ENCODE data around the gene ATXN1. TPM values are rescaled to one million over a fixed set of nuclear protein-coding genes. Genes with fewer than 3 reads are reported as not detected.
"Not testable (repeated sequence)": the region's sequence is repeated elsewhere in the genome, so short reads cannot be mapped to it uniquely, and the experiment has no call there.

ATXN1 gene
- total RNA-seq = 63.7 TPM

DNA sequence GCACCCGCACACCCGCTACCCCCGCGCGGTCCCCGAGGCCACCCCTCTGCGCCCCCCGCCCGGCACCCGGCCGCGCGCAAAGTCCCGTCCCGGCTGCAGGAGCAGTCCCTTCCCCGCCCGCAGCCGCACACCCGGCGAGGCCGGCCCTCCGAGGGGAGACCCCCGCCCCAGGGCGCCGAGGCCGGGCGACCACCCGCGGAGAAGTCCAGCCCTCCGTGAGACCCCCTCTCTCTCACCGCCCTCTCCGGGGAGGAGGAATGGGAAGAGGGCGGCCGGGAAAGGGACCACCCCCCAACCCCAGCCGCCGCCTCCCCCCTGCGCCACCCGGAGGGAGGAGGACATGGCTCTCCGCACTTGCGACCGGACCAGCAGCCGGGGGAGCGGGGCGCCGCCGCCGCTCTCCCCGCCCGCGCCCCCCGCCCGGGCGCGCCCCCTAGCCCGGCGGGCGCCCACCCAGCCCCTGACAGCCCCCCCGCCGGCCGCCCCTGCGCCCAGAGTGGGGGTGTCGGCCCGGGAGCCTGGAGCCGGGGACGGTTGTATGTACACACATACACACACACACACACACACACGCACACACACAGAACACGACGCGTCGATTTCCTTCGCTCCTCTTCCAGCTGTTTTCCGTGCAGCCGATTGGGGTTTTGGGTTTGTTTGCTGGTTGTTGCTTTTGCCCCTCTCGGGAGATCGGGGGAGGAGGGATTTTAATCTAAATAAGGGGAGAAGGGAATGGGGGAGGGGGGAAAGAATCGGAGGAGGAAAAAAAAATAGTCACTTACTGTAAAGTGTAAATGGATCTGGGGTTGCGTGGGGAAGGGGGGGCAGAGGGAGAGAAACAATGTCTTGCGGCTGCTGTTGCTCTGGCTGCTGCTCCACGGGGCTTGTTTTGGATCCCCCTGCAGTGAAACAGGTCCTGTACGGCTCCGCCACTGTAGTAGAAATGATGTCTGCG is at the start of gene ATXN1:
ATXN1 (minus strand) TSS at position 945 of the 955 bp plus-strand sequence.
- DNase-seq (ENCODE audit: low spot score) = peak; percentile 69

DNA sequence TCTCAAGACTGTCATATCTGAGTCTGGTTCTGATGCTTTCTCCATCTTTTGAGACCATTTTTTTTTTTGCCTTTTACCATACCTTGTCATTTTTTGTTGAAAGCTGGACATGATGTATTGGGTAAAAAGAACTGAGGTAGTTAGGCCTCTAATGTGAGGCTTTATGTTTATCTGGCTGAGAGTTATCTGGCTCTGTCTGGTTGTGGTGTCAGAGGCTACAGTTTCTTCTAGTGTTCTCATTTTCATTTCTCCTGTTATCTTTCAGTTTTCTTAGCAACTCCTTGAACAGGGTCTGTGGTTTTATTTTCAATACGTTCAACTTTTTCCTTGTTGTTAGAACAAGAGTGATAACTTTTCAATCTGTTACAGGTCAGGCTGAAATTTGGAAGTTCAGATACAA is 49.2 kb upstream of the ATXN1 start:
- DNase-seq (ENCODE audit: low spot score) = no peak

DNA sequence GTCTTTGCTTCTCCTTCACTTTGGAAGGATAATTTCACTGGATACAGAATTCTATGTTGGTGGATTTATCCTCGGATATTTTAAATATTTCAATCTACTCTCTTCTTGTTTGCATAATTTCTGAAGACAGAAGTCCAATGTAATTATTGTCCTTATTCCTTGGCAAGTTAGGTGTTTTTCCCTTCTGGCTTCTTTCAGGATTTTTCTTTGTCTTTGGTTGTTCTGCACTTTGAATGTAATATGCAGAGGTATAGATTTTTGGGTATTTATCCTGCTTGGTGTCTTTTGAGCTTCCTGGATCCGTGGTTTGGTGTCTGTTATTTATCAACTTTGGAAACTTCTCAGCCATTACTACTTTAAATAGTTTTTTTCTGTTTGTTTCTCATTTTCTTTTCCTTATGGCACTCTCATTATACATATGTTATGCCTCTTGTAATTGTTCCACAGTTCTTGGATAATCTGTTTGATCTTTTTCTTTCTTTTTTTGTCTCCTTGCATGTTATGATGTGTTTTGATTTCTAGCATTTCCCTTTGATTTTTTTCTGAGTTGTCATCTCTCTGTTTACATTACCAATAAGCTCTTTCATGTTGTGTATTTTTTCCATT is 48.6 kb upstream of the ATXN1 start:
- no peak for DNase-seq (ENCODE audit: low spot score)

DNA sequence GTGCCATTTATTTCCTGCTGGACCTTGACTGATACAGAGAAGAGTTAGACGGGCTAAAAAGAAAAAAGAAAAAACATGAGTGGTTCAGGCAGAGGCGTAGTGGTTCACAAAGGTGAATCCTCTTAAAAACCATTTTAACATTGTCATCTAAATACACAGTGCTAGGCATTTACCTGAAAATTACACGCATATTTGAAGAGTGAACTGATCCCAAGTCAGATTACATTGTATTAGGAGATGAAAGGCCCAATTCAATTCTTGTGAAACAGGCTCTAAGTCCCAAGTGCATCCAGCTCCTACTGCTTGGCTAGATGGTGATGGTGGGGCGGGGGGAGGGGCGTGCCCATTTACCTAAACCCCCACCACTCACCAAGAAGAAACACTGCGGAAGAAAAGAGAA is 46.7 kb upstream of the ATXN1 start:
- DNase-seq (ENCODE audit: low spot score) = no peak

DNA sequence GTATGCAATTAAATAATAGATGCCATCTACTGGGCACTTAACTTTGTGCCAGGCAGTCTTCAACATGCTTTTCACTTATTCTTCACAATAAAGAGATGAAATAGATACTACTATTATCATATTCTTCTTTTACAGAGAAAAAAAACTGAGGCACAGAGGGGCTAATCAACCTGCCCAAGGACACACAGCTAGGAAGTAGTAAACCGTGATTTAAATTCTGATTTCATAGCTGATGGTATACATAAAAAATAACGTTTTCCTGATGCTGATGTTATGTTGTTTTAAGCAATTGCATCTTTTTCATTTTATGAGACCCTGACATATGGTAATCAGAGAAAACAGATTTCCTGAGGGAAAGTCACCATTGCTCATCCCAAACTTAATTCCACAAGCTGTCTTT is 45.1 kb upstream of the ATXN1 start:
- no peak for DNase-seq (ENCODE audit: low spot score)

DNA sequence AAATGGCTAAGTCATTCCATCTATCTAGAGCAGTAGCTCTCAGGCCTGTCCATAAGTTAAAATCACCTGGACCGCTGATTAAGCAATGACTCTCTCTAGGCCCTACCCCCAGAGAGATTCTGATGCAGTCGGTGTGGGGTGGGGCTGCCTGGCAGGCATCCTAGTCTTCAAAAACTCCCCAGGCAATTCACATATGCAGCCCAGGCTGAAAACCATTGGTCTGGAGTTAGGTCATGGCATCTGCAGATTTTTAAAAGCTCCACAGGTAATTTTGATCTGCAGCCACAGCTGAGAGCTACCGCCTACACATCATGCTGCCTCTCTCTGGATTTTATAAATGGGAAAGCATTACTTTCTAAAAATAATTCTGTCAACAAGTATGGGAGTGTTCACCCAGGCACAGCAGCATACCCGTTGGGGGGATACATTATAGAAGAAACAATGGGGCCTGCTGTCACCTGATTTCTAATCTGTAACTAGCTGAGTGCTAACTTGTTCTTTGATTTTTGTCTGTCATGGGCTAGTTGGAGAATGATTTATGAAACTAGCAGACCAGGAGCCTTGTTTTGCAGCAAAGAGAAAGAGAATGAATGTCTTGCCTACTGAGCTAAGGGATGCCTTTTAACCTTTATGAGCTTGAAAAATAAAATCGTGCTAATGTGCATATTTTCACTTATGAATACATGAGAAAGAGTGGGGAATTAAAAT is 44.1 kb upstream of the ATXN1 start:
- no peak for DNase-seq (ENCODE audit: low spot score)

DNA sequence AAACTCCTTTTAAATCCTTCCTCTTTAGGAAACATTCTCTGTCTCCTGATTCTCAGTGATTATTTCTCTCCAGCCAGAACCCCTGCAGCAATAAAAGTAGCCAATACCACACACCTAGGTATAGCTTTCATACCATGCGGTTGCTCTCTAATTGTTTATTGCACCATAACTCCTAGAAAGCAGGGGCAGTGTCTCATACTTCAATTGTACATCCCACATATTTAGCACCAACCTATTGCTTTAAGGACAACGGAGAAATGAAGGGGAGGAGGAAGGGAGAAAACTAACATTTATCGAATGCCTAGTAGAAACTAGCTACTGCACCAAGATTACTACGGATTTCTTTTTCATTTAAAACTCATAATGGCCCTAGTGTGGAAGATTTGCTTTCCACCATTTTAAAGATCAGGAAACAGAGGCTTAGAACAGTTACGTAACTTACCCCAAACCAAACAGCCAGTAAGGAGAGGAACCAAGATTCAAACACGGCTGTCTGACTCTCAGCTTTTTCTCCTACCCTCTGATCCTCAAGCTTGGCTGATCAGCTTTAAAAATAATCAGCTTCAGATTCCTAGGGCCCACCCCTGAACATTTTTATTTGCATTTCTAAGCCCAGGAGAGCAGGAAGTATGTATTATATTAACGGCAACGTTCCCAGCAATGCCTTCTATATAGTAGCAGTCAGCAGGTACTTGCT is 43.4 kb upstream of the ATXN1 start:
- DNase-seq (ENCODE audit: low spot score) = no peak

DNA sequence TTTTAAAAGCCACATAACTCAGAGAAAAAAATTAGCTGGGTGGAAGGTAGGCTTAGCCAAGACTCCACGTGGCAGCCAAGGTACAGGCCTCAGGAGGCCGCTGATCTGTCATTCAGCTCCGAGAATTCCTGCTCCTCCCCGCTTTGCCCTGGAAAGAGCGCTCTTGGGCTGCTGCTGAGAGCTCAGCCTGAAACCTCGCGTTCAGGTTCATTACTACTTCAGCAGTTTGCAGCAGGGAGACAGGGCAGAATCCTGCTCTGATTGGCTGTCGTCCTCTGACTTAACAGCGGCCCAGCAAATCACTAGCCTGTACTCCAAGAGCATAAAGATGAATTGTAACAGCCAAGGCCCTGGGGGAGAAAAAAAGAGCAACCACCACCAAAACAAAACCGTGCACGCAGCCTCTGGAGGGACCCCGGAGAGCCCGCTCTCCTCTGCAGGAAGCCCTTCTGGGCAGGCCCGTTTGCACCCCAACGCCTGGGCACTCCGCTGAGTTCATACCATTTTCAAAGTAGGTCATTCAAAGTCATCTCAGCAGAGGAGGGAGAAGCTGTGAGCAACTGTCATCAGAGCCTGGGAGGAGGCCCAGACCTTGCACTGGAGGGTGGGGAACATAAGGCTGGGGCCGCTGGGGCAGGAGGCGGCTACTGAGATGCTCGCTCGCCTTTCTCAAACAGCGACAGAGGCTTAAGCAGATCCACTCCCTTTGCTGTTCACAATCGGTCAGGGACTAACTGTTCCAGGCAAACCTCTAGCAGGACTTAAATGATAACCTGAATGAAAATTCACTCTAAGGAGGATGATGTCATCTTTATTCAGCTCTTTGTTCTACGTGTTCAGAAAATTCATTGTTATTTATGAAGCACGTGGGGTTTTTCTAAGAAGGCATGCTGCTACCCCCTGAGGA is 42.3 kb upstream of the ATXN1 start:
- DNase-seq (ENCODE audit: low spot score) = peak; percentile 50

DNA sequence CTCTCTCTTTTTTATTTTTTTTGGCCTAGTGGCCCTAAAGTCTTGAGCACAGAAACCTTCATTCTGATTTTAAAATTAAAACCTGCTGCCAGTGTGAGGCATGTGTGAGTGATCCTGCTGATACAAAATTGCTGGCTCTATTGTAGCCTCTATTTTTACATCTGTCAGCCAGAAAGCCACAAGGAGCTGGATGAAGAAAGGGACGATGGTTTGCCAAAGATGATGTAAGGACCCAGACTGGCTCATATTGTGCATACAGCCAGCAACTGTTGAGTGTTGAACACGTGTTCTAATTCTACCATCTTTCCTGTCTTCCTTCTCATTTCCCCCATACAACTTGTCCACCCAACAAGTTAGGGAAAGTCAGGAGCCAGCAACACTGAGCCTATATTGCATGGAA is 40.8 kb upstream of the ATXN1 start:
- DNase-seq (ENCODE audit: low spot score) = no peak

DNA sequence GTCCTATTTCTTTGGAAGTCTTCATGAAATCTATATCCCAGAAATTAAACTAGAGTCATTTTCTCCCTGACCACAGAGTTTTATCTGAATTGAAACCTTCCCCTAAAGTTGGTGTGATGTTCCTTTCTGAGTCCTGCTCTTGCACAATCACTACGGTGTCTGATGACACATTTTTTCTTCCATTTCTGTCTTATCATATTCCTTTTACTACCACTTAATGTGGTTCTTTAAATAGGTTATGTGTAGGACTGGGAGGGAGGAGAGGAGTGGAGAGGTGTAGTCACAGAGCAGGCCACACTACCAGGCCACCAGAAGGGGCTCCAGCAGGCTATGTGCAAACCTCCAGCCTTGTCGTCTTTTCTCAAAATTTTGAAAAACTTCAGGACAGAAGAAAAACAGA is 39.7 kb upstream of the ATXN1 start:
- DNase-seq (ENCODE audit: low spot score) = no peak

DNA sequence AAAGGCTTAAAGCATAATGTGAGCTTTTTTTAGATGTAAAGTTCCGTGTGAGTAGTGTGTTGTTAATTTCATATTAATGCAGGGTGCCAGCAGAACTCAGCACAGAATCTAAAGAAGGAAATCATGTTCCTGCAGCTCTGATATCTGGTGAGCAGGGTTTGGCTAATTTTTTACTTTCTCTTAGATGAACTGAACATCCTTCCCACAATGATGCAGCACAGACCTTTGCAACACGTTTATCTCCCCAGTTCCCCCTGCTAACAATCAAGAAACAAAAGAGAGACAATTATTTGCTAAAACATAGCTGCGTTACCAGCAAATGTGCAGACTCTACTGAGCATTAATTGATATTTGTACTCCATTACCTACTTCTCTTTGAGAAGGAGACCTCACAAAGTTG is 39.1 kb upstream of the ATXN1 start:
- no peak for DNase-seq (ENCODE audit: low spot score)

DNA sequence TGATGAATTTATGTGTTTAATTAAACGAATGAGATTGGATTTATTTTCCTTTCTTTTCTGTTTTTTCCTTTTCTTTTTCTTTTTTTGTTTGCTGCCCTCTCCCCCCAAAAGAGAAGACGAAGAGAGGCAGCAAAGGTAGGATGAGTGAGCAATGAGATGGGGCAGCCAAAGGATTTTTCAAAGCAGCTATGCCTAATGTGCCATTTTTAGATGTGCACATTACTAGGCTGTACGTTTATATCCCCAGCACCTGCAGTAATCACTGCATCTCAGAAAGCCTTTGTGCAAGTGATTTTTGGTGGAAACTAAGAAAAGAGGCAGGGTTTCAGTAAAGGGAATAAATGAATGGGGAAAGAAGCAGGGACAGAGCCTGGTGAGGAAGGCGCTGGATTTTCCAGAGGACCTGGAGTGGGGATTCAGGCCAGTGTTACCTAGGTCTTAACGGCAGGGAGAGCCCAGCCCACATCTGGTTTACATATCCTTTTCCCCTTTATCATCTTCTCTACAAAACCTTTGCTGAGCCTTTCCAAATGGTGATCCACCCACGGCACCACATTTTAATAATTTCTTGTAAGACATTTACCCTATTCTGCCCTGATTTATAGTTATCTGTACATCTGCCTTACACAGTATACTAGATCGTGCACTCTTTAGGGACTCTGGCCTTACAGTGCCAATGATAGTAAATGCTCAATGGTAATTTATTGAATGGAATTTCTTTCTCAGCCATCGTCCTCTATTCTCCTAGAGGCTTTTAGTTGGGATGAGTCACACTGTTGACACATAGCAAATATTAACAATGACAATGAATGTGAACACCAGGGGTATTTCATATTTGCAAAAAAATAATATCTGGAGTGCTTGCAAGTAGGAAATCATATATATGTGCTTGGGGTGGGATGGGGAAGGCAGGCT is 38.3 kb upstream of the ATXN1 start:
- no peak for DNase-seq (ENCODE audit: low spot score)

DNA sequence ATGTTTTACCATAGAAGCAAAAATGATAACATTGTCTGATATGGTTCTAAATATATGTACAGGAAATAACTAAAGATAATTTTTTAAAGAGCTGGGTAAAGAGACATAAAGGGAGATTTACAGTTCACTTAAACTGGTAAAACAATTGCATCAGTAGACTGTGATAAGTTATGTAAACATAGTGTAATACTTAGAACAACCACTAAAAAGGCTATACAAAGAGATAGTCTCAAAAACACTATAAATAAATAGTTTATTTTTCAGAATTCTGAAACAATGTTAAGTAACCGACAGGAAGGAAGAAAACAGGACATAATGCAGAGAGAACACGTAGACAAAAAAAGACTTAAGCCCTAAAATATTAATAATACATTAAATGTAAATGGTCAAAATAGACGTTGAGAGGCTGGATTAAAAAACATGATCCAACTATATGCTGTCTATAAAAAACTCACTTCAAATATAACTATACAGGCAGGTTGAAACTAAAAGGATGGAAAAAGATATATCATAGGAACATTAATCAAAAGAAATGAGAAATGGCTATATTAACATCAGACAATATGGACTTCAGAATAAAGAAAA is 32.7 kb upstream of the ATXN1 start:
- no peak for DNase-seq (ENCODE audit: low spot score)

DNA sequence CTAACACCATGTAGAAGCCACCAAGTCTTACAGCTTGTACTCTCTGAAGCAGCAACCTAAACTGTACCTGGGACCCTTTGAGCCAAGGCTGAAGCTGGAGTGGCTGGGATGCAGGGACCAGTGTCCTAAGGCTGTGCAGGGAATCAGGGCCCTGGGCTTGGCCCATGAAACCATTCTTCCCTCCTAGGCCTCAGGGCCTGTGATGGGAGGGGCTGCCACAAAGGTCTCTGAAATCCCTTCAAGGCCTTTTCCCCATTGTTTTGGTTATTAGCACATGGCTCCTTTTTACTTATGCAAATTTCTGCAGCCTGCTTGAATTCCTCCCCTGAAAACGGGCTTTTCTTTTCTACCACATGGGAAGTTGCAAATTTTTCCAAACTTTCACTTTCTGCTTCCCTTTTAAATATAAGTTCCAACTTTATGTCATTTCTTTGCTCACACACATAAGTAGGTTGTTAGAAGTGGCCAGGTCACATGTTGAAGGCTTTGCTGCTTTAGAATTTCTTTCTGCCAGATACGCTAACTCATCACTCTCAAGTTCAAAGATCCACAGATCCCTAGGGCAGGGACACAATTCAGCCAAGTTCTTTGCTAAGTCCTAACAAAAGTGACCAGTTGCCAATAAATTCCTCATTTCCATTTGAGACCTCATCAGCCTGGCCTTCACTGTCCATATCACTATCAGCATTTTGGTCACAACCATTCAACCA is 28.2 kb upstream of the ATXN1 start:
- DNase-seq (ENCODE audit: low spot score) = no peak

DNA sequence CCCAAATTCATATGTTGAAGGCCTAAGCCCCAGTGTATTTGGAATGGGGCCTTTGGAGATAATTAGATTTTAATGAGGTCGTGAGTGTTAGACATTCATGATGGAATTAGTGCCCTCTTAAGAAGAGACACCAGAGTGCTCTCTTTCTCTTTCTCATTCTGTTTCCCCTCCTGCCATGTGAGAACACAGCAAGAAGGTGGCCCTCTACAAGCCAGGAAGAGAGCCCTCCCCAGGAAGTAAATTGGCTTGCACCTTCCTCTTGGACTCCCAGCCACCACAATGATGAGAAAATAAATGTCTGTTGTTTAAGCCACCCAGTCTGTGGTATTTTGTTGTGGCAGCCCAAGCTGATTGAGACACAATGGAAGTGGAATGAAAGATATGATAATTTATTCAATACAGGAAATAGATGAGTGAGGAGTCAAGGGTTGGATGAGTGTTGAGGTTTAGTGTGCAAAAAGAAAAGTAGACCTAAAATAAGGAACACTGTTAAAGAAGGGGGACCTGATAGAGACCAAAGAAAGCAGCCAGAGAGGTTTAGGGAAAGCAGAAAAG is 25.9 kb upstream of the ATXN1 start:
- no peak for DNase-seq (ENCODE audit: low spot score)

DNA sequence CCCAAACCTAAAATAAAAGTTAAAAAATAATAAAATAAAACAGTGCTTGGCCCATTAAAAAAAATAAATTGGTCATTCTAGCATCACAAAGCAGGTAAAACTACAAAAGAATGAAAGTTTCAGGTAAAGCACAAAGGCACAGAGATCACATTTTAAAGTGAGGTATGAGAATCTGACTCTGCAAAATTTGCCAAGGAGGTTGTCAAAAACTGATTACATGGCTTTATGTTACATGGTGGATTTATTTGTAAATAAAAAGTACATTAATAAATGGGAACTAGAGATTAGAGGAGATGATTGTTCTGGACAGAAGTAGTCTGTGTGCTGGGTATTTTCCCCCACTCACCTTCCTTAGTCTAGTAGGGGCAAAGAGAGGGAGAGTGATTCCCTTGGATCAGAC is 24.2 kb upstream of the ATXN1 start:
- no peak for DNase-seq (ENCODE audit: low spot score)

DNA sequence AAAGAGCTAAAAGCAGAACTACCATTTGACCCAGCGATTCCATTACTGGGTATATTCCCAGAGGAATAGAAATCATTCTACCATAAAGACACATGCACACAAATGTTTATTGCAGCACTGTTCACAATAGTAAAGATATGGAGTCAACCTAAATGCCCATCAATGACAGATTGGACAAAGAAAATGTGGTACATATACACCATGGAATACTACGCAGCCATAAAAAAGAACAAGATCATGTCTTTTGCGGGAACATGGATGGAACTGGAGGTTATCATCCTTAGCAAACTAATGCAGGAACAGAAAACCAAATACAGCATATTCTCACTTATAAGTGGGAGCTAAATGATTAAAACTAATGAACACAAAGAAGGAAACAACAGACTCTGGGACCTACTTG is 23.7 kb upstream of the ATXN1 start:
- not testable (repeated sequence) for DNase-seq (ENCODE audit: low spot score)

DNA sequence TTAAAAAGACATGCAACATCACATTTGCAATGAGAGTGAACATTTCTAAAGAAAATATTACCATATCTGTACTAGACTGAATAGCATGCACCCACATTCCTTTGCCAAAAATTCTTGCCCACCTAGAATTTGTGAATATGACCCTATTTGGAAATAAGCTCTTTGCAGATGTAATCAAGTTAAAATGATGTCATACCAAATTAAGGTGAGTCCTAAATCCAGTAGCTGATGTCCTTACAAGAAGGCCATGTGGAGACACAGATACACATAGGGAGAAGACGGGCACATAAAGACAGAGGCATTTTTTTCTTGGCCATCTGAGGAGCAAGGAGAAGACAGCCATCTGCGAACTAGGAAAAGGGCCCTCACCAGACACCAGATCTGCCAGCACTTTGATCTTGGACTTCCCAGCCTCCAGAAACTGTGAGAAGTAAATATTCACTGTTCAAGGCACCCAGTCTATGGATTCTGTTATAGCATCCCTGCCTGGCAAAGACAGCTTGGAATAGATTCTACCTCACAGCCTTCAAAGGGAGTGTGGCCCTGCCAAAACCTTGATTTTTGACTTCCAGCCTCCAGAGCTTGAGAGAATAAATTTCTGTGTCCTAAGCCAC is 22.8 kb upstream of the ATXN1 start:
- DNase-seq (ENCODE audit: low spot score) = no peak

All from ureter (tissue), 1 donor.